Measurements from ENCODE around the gene CHD5. TPM values are rescaled to one million over a fixed set of nuclear protein-coding genes. Genes with fewer than 3 reads are reported as not detected.
A peak's percentile ranks its signal among the peaks of the same experiment; 100 is the strongest.

The CHD5 gene
- total RNA-seq, 1 experiment from 2014 or later = 6.1 TPM

GRCh38 chr1:6157132-6157527 lies 23.0 kb downstream of the CHD5 start:
- H3K27ac ChIP-seq (ENCODE audit: low read depth, low read length) = peak overlapping the region; percentile 50
- no peaks in the 10 kb centered on the region for H3K79me2 ChIP-seq (ENCODE audit: insufficient read depth, low read length)
- no peaks in the 10 kb centered on the region for H3K9me2 ChIP-seq (ENCODE audit: insufficient read depth)
- POLR2A ChIA-PET = no interaction called here
- peak overlapping the region; percentile 71 for H3K4me2 ChIP-seq (ENCODE audit: low read length)
- RAD21 ChIA-PET (ENCODE audit: low non-redundant PET in 1 of 2, low total read pairs in 2 of 2, uncharacterized antibody in 2 of 2, unreplicated experiment in 2 of 2) = no interaction called here
- no peak overlapping the region for H2AFZ ChIP-seq (ENCODE audit: low read depth, low read length, poor library complexity, severe bottlenecking)
- intact Hi-C loops (cut with micrococcal nuclease) = no loop called here
- no peaks in the 10 kb centered on the region for H3K27me3 ChIP-seq (ENCODE audit: insufficient read depth, low read length)
- H3K4me3 ChIP-seq (replicated peaks in 1 of 2; ENCODE audit: low read depth in 1 of 2, low read length in 2 of 2) = peak overlapping the region in 1 of 2 experiments; percentile 12; a peak in 1 of 4 replicates
- DNase-seq (ENCODE audit: low read depth, low spot score) (no peak), ATAC-seq (peak; percentile 28)
- no peaks in the 10 kb centered on the region for H4K20me1 ChIP-seq (ENCODE audit: insufficient read depth)
- H3K9me3 ChIP-seq (ENCODE audit: control insufficient read depth in 1 of 2, insufficient read depth in 1 of 2, low read depth in 1 of 2, low read length in 2 of 2) = no peaks in the 10 kb centered on the region
- no peak for TF ChIP-seq FOSL1 (IDR thresholded peaks at IDR 0.05; ENCODE audit: low read depth)
- TF ChIP-seq ZBTB33 (IDR thresholded peaks at IDR 0.05; ENCODE audit: extremely low read depth, insufficient replicate concordance, low read length) = no peak
- TF ChIP-seq CTCF (IDR thresholded peaks at IDR 0.05 in 2 of 3, conservative IDR thresholded peaks at IDR 0.05 in 1 of 3; ENCODE audit: borderline replicate concordance in 1 of 3, insufficient read depth in 1 of 3, low read depth in 2 of 3, low read length in 2 of 3) = no peak
- no peak for TF ChIP-seq JUND (IDR thresholded peaks at IDR 0.05)
- no peak for TF ChIP-seq REST (IDR thresholded peaks at IDR 0.05; ENCODE audit: low read depth)
- TF ChIP-seq CBX3 (IDR thresholded peaks at IDR 0.05; ENCODE audit: low read depth) = no peak
- no peak for TF ChIP-seq SIN3A (IDR thresholded peaks at IDR 0.05; ENCODE audit: low read depth)
- no peak for TF ChIP-seq CEBPB (IDR thresholded peaks at IDR 0.05; ENCODE audit: low read depth)
- CTCF ChIA-PET = interaction anchor here (1.0 to 1.7 kb wide), 2 partner anchors 48 to 104 kb away, joined by 3 to 6 read pairs; no protein-coding TSS in a partner anchor
- H3K36me3 ChIP-seq (ENCODE audit: control insufficient read depth in 1 of 2, insufficient read depth in 2 of 2, low read length in 2 of 2) = no peaks in the 10 kb centered on the region
- peaks cover 21 to 26% of the 10 kb centered on the region in 2 experiments for H3K4me1 ChIP-seq (ENCODE audit: control insufficient read depth in 1 of 2, insufficient read depth in 2 of 2, low read length in 2 of 2)
- H3K9ac ChIP-seq (ENCODE audit: low read length) = 0 out of 2 replicates have a peak overlapping the region, but pooled peaks have one; percentile 17
- no TSS peak for BruUV-seq (replicated peaks)
